Prostate gland (tissue), 2 donors: ENCODE data around the gene SEC11A.

Experiments
- POLR2A ChIP-seq: fragments of 450-650 bp; IDR thresholded peaks from one replicate; pipeline ENCODE4 v1.6.1; 2016; ENCODE audit warnings: antibody characterized with exemption, mild to moderate bottlenecking
- TF ChIP-seq, protein P1 (sequence below), 4 experiments: fragments of 200-600 bp in 2 of 4; fragments of 450-650 bp in 2 of 4; sonication (generic) in 2 of 4; IDR thresholded peaks; 1 replicate in 3 of 4; 2 replicates in 1 of 4; pipeline ENCODE4 v1.5.1; 2016 to 2019; ENCODE audit warnings: antibody characterized with exemption in 4 of 4, mild to moderate bottlenecking in 2 of 4, moderate library complexity in 2 of 4

DNA sequence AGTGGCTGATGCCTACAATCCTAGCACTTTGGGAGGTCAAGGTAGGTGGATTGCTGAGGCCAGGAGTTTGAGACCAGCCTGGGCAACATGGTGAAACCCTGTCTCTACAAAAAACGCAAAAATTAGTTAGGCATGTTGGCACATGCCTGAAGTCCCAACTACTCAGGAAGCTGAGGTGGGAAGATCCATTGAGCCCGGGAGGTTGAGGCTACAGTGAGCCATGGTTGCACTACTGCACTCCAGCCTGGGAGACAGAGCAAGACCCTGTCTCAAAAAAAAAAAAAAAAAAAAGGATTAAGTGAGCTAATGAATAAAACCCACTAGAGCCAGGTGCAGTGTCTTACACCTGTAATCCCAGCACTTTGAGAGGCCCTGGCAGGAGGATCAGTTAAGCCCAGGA lies 6.7 kb upstream of the SEC11A start:
- TF ChIP-seq, protein P1, sequence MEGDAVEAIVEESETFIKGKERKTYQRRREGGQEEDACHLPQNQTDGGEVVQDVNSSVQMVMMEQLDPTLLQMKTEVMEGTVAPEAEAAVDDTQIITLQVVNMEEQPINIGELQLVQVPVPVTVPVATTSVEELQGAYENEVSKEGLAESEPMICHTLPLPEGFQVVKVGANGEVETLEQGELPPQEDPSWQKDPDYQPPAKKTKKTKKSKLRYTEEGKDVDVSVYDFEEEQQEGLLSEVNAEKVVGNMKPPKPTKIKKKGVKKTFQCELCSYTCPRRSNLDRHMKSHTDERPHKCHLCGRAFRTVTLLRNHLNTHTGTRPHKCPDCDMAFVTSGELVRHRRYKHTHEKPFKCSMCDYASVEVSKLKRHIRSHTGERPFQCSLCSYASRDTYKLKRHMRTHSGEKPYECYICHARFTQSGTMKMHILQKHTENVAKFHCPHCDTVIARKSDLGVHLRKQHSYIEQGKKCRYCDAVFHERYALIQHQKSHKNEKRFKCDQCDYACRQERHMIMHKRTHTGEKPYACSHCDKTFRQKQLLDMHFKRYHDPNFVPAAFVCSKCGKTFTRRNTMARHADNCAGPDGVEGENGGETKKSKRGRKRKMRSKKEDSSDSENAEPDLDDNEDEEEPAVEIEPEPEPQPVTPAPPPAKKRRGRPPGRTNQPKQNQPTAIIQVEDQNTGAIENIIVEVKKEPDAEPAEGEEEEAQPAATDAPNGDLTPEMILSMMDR (IDR thresholded peaks at IDR 0.05), result no peak
- TF ChIP-seq POLR2A, result no peak
